Mammary epithelial cell (primary cell): Measurements from ENCODE around the gene MAML2.

Source experiments
- EZH2 ChIP-seq: IDR thresholded peaks from 2 replicates; pipeline ENCODE4 v1.6.1; 2012; ENCODE audit warnings: low read length, inconsistent platforms, borderline replicate concordance
- TF ChIP-seq, protein P1 (sequence below), 2 donors: IDR thresholded peaks in 1 of 2; conservative IDR thresholded peaks in 1 of 2; 2 replicates each; pipeline ENCODE4 v1.5.1; 2011 to 2012; ENCODE audit warnings: inconsistent platforms in 2 of 2, low read length in 2 of 2, mild to moderate bottlenecking in 2 of 2, control low read depth in 1 of 2, low read depth in 1 of 2; ENCODE audit not compliant: insufficient read depth in 1 of 2; ENCODE audit errors: extremely low read depth in 1 of 2

DNA sequence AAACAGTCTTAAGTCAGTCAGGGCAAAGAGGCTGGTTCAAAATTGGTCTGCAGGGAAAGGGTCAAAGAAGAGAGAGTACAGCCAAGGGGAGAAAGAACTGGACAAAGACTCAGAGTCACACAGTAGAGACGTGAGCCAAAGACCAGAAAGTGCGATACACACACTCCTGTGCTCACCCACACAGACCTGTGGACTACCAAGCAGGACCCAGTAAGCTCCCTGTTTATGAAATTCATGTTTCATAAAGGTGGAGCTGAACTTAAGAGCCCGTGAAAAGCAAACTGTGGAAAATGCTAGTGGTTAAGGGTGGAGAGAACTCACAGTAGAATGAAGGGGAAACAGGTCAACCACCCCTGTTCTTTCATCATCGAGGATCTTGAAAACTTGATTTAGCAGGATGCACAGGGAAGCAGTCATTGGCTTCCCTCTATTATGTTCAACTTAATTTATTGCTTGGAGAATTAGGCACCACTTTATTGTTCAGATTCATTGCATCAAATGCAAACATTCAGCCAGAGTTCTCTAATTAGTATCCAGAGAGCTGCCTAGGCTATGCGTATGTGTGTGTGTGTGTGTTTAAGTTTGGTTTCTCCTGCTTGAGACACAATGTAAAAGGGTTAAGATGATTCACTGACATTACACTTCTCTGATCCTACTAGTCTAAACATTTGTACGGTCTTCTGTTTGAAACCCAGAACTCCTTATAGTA lies 258.2 kb downstream of the MAML2 start:
- TF ChIP-seq, protein P1, sequence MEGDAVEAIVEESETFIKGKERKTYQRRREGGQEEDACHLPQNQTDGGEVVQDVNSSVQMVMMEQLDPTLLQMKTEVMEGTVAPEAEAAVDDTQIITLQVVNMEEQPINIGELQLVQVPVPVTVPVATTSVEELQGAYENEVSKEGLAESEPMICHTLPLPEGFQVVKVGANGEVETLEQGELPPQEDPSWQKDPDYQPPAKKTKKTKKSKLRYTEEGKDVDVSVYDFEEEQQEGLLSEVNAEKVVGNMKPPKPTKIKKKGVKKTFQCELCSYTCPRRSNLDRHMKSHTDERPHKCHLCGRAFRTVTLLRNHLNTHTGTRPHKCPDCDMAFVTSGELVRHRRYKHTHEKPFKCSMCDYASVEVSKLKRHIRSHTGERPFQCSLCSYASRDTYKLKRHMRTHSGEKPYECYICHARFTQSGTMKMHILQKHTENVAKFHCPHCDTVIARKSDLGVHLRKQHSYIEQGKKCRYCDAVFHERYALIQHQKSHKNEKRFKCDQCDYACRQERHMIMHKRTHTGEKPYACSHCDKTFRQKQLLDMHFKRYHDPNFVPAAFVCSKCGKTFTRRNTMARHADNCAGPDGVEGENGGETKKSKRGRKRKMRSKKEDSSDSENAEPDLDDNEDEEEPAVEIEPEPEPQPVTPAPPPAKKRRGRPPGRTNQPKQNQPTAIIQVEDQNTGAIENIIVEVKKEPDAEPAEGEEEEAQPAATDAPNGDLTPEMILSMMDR (conservative IDR thresholded peaks at IDR 0.05 in 1 of 2, IDR thresholded peaks at IDR 0.05 in 1 of 2; ENCODE audit: extremely low read depth in 1 of 2, insufficient read depth in 1 of 2, low read depth in 1 of 2, low read length in 2 of 2): no peak
- no peak for TF ChIP-seq EZH2
